Measurements from ENCODE around the gene FBXL5. TPM values are rescaled to one million over a fixed set of nuclear protein-coding genes. Genes with fewer than 3 reads are reported as not detected.
A peak's percentile ranks its signal among the peaks of the same experiment; 100 is the strongest.

The FBXL5 gene
- total and polyA plus RNA-seq, 9 of the 15 experiments (the other 6 are each of a cell fraction or from before 2014, with no cell fraction given) = 6.0 to 35.2 (median 22.1) TPM

GRCh38 chr4:15649914-15650545 lies 5.1 kb downstream of the FBXL5 start (continued):
- TF ChIP-seq ZBTB40 (IDR thresholded peaks at IDR 0.05) (peak; percentile 30; the same call in 1 of the 2 replicates), ZBTB40 (CRISPR knock-in tag; IDR thresholded peaks at IDR 0.05) (no peak), CHD7 (IDR thresholded peaks at IDR 0.05; ENCODE audit: low read depth, low read length) (no peak), GATA2 (CRISPR knock-in tag; IDR thresholded peaks at IDR 0.05) (peak; percentile 71)
